Esophagus squamous epithelium (tissue), 5 donors: ENCODE measurements around the gene LLCFC1. TPM values are rescaled to one million over a fixed set of nuclear protein-coding genes. Genes with fewer than 3 reads are reported as not detected.

Experiments
- DNase-seq: peaks from one replicate; lab custom pipeline; 2025; lab: John Stamatoyannopoulos, UW
- H3K27ac ChIP-seq, 4 donors: fragments of 200-600 bp; sonication (generic); one replicate each; pipeline ENCODE4 v1.5.1; 2016 to 2019; ENCODE audit warnings: mild to moderate bottlenecking in 1 of 4
- H3K27me3 ChIP-seq, 4 donors: fragments of 200-600 bp; sonication (generic); 1 replicate in 3 of 4; 2 replicates in 1 of 4; pipeline versions ENCODE4 v1.5.1 to v1.6.0; 2017 to 2021; ENCODE audit warnings: antibody characterized with exemption in 1 of 4
- H3K36me3 ChIP-seq, 3 donors: fragments of 200-600 bp; sonication (generic); one replicate each; pipeline ENCODE4 v1.5.1; 2016 to 2019
- H3K4me1 ChIP-seq, 3 donors: fragments of 200-600 bp; sonication (generic); one replicate each; pipeline ENCODE4 v1.5.1; 2017 to 2019
- H3K4me3 ChIP-seq, 4 donors: fragments of 200-600 bp; sonication (generic); 1 replicate in 3 of 4; 2 replicates in 1 of 4; pipeline ENCODE4 v1.5.1; 2016 to 2019; ENCODE audit warnings: mild to moderate bottlenecking in 2 of 4, moderate library complexity in 1 of 4
- H3K9me3 ChIP-seq, 3 donors: fragments of 200-600 bp; sonication (generic); one replicate each; pipeline ENCODE4 v1.5.1; 2016 to 2019
- POLR2A ChIP-seq, 4 donors: fragments of 450-650 bp; IDR thresholded peaks; one replicate each; pipeline ENCODE4 v1.6.1; 2017; ENCODE audit warnings: antibody characterized with exemption in 4 of 4, mild to moderate bottlenecking in 4 of 4, moderate library complexity in 3 of 4
- WGBS, 2 donors: methylation state at CpG; one replicate each; pipeline ENCODE4 v1.1.5; 2018; 5-methylcytosine and 5-hydroxymethylcytosine counted together
- intact Hi-C: fragments of 100-400 bp; cut with DNase I; formaldehyde crosslinking; loops from one replicate; pipeline ENCODE4 v1.15.0; 2022
- total RNA-seq, 4 donors: library from RNA; depleted of rRNA; stranded (reverse); fragments of >200 nt; gene quantifications; one replicate each; pipeline ENCODE4 v1.1.0, GENCODE V29; 2016
- TF ChIP-seq, protein P1 (sequence below), 6 experiments: fragments of 450-650 bp in 4 of 6; fragments of 200-600 bp in 2 of 6; sonication (generic) in 2 of 6; IDR thresholded peaks; one replicate each; pipeline ENCODE4 v1.5.1; 2016 to 2019; ENCODE audit warnings: antibody characterized with exemption in 6 of 6, mild to moderate bottlenecking in 4 of 6, moderate library complexity in 4 of 6
- donor health status: DM: yes; HTN: yes; CAD: no.

LLCFC1 gene
- total RNA-seq, 4 donors from 2014 or later: not detected

GRCh38 chr7:142945001-142945400 lies 5.7 kb downstream of the LLCFC1 start:
- Histone ChIP-seq H3K27me3 (no peaks in the 10 kb centered on the region), H3K4me1 (peaks cover 0 to 27% (median 8%) of the 10 kb centered on the region in 3 donors), H3K9me3 (no peaks in the 10 kb centered on the region), H3K27ac (peak overlapping the region in 2 of 4 donors; percentile 67 to 70), H3K4me3 (no peak overlapping the region), H3K36me3 (no peaks in the 10 kb centered on the region)
- 63 to 66% methylated on average over 2 to 3 of the region's 3 CpGs for WGBS, 2 donors
- TF ChIP-seq, protein P1, sequence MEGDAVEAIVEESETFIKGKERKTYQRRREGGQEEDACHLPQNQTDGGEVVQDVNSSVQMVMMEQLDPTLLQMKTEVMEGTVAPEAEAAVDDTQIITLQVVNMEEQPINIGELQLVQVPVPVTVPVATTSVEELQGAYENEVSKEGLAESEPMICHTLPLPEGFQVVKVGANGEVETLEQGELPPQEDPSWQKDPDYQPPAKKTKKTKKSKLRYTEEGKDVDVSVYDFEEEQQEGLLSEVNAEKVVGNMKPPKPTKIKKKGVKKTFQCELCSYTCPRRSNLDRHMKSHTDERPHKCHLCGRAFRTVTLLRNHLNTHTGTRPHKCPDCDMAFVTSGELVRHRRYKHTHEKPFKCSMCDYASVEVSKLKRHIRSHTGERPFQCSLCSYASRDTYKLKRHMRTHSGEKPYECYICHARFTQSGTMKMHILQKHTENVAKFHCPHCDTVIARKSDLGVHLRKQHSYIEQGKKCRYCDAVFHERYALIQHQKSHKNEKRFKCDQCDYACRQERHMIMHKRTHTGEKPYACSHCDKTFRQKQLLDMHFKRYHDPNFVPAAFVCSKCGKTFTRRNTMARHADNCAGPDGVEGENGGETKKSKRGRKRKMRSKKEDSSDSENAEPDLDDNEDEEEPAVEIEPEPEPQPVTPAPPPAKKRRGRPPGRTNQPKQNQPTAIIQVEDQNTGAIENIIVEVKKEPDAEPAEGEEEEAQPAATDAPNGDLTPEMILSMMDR (IDR thresholded peaks at IDR 0.05): no peak
- TF ChIP-seq POLR2A (IDR thresholded peaks at IDR 0.05): no peak
- DNase-seq: no peak
- intact Hi-C loops: no loop called here

- no peak for DNase-seq
- intact Hi-C loops: no loop called here
Observed at GRCh38 chr7:142948603-142949002, 9.3 kb downstream of the LLCFC1 start.

GRCh38 chr7:142950235-142950634 lies 11.0 kb downstream of the LLCFC1 start:
- no peaks in the 10 kb centered on the region for H3K36me3 ChIP-seq
- TF ChIP-seq POLR2A (IDR thresholded peaks at IDR 0.05): no peak
- TF ChIP-seq, protein P1 (IDR thresholded peaks at IDR 0.05): no peak
- no peak overlapping the region for H3K4me3 ChIP-seq
- no peaks in the 10 kb centered on the region for H3K4me1 ChIP-seq
- DNase-seq: no peak
- no peaks in the 10 kb centered on the region for H3K27me3 ChIP-seq
- peaks cover 0 to 5% (median 0%) of the 10 kb centered on the region in 3 donors for H3K9me3 ChIP-seq
- no peak overlapping the region for H3K27ac ChIP-seq
- intact Hi-C loops: no loop called here

More at GRCh38 chr7:142948603-142949002, 9.3 kb downstream of the LLCFC1 start:
- Histone ChIP-seq H3K4me1 (peaks cover 0 to 14% (median 8%) of the 10 kb centered on the region in 3 donors), H3K27me3 (no peaks in the 10 kb centered on the region), H3K4me3 (no peak overlapping the region), H3K27ac (no peak overlapping the region), H3K36me3 (no peaks in the 10 kb centered on the region), H3K9me3 (no peaks in the 10 kb centered on the region)
- no peak for TF ChIP-seq POLR2A (IDR thresholded peaks at IDR 0.05)
- TF ChIP-seq, protein P1 (IDR thresholded peaks at IDR 0.05): no peak
- 94 to 100% methylated on average over 4 of the region's 4 CpGs for WGBS, 2 donors

- H3K4me3 ChIP-seq: no peak overlapping the region
- no peaks in the 10 kb centered on the region for H3K27me3 ChIP-seq
- peaks cover 0 to 9% (median 3%) of the 10 kb centered on the region in 3 donors for H3K4me1 ChIP-seq
- peaks cover 0 to 11% (median 0%) of the 10 kb centered on the region in 3 donors for H3K9me3 ChIP-seq
- no peaks in the 10 kb centered on the region for H3K36me3 ChIP-seq
- TF ChIP-seq, protein P1 (IDR thresholded peaks at IDR 0.05): no peak
- TF ChIP-seq POLR2A (IDR thresholded peaks at IDR 0.05): no peak
- intact Hi-C loops: no loop called here
- DNase-seq: no peak
- no peak overlapping the region for H3K27ac ChIP-seq
Observed at GRCh38 chr7:142954680-142955268, 15.5 kb downstream of the LLCFC1 start.

GRCh38 chr7:142956951-142957623 lies 17.8 kb downstream of the LLCFC1 start:
- TF ChIP-seq, protein P1 (IDR thresholded peaks at IDR 0.05): no peak
- TF ChIP-seq POLR2A (IDR thresholded peaks at IDR 0.05): no peak
- H3K4me3 ChIP-seq: no peak overlapping the region
- peak overlapping the region in 1 of 4 donors; percentile 21 for H3K27ac ChIP-seq
- DNase-seq: no peak
- peaks cover 0 to 4% (median 0%) of the 10 kb centered on the region in 4 donors for H3K27me3 ChIP-seq
- intact Hi-C loops: no loop called here
- WGBS, 2 donors: 35 to 53% methylated on average over 3 of the region's 3 CpGs
- H3K36me3 ChIP-seq: no peaks in the 10 kb centered on the region
- H3K9me3 ChIP-seq: peaks cover 0 to 11% (median 0%) of the 10 kb centered on the region in 3 donors
- H3K4me1 ChIP-seq: peaks cover 0 to 9% (median 3%) of the 10 kb centered on the region in 3 donors
